Parathyroid adenoma (tissue), 2 donors: ENCODE data around the gene HDAC9.

Experiments used
- H2AFZ ChIP-seq: fragments of 300-600 bp; sonication (generic); one replicate; pipeline ENCODE4 v1.7.0; 2017; ENCODE audit warnings: antibody characterized with exemption, mild to moderate bottlenecking
- H3K27ac ChIP-seq: fragments of 300-600 bp; sonication (generic); one replicate; pipeline ENCODE4 v1.7.0; 2017
- H3K27me3 ChIP-seq: fragments of 300-600 bp; sonication (generic); one replicate; pipeline ENCODE4 v1.7.0; 2017; ENCODE audit warnings: low read length; ENCODE audit not compliant: control insufficient read depth, insufficient read depth
- H3K36me3 ChIP-seq: fragments of 300-600 bp; sonication (generic); one replicate; pipeline ENCODE4 v1.7.0; 2017; ENCODE audit warnings: low read length; ENCODE audit not compliant: control insufficient read depth, insufficient read depth
- H3K4me1 ChIP-seq: fragments of 300-600 bp; sonication (generic); one replicate; pipeline ENCODE4 v1.7.0; 2017; ENCODE audit warnings: control low read depth
- H3K4me2 ChIP-seq: fragments of 300-600 bp; sonication (generic); one replicate; pipeline ENCODE4 v1.7.0; 2017; ENCODE audit warnings: low read length
- H3K4me3 ChIP-seq: fragments of 300-600 bp; sonication (generic); one replicate; pipeline ENCODE4 v1.7.0; 2017; ENCODE audit warnings: low read depth, low read length
- H3K79me2 ChIP-seq: fragments of 300-600 bp; sonication (generic); one replicate; pipeline ENCODE4 v1.7.0; 2017; ENCODE audit warnings: control low read depth
- H3K9ac ChIP-seq: fragments of 300-600 bp; sonication (generic); one replicate; pipeline ENCODE4 v1.7.0; 2017; ENCODE audit warnings: mild to moderate bottlenecking
- H3K9me3 ChIP-seq: fragments of 300-600 bp; sonication (generic); one replicate; pipeline ENCODE4 v1.7.0; 2017; ENCODE audit warnings: low read length; ENCODE audit not compliant: control insufficient read depth
- CTCF ChIP-seq: fragments of 300-600 bp; sonication (generic); IDR thresholded peaks from one replicate; pipeline ENCODE4 v1.7.0; 2017; ENCODE audit warnings: antibody characterized with exemption, mild to moderate bottlenecking
- donor health status: primary hyperparathyroidism.

HDAC9 gene

GRCh38 chr7:18464830-18465229 lies 30.7 kb upstream of the HDAC9 start:
- Histone ChIP-seq H3K9me3 (no peaks in the 10 kb centered on the region), H2AFZ (no peak overlapping the region), H3K27me3 (no peaks in the 10 kb centered on the region), H3K4me2 (no peak overlapping the region), H3K9ac (no peak overlapping the region), H3K27ac (no peak overlapping the region), H3K4me3 (no peak overlapping the region), H3K4me1 (no peaks in the 10 kb centered on the region), H3K36me3 (no peaks in the 10 kb centered on the region), H3K79me2 (no peaks in the 10 kb centered on the region)
- no peak for TF ChIP-seq CTCF

- no peaks in the 10 kb centered on the region for H3K4me1 ChIP-seq
- H3K27me3 ChIP-seq = no peaks in the 10 kb centered on the region
- no peaks in the 10 kb centered on the region for H3K36me3 ChIP-seq
- H3K4me3 ChIP-seq = no peak overlapping the region
- TF ChIP-seq CTCF = no peak
- H2AFZ ChIP-seq = no peak overlapping the region
- no peak overlapping the region for H3K4me2 ChIP-seq
- no peaks in the 10 kb centered on the region for H3K79me2 ChIP-seq
- no peaks in the 10 kb centered on the region for H3K9me3 ChIP-seq
- H3K9ac ChIP-seq = no peak overlapping the region
- H3K27ac ChIP-seq = no peak overlapping the region
Measured at GRCh38 chr7:18467011-18467410, 28.5 kb upstream of the HDAC9 start.

GRCh38 chr7:18468795-18469194 lies 26.8 kb upstream of the HDAC9 start:
- Histone ChIP-seq H2AFZ (no peak overlapping the region), H3K79me2 (no peaks in the 10 kb centered on the region), H3K4me2 (no peak overlapping the region), H3K9me3 (no peaks in the 10 kb centered on the region), H3K4me3 (no peak overlapping the region), H3K9ac (no peak overlapping the region), H3K27ac (no peak overlapping the region), H3K36me3 (no peaks in the 10 kb centered on the region), H3K4me1 (no peaks in the 10 kb centered on the region), H3K27me3 (no peaks in the 10 kb centered on the region)
- TF ChIP-seq CTCF = no peak

GRCh38 chr7:18469316-18469715 lies 26.2 kb upstream of the HDAC9 start:
- H3K4me2 ChIP-seq = no peak overlapping the region
- H3K9me3 ChIP-seq = no peaks in the 10 kb centered on the region
- no peaks in the 10 kb centered on the region for H3K36me3 ChIP-seq
- H3K9ac ChIP-seq = no peak overlapping the region
- TF ChIP-seq CTCF = no peak
- no peak overlapping the region for H3K27ac ChIP-seq
- H3K4me1 ChIP-seq = no peaks in the 10 kb centered on the region
- no peaks in the 10 kb centered on the region for H3K27me3 ChIP-seq
- H3K79me2 ChIP-seq = no peaks in the 10 kb centered on the region
- H3K4me3 ChIP-seq = no peak overlapping the region
- H2AFZ ChIP-seq = no peak overlapping the region

- H3K4me3 ChIP-seq = no peak overlapping the region
- H3K4me2 ChIP-seq = no peak overlapping the region
- H3K9ac ChIP-seq = no peak overlapping the region
- no peak overlapping the region for H3K27ac ChIP-seq
- TF ChIP-seq CTCF = no peak
- H3K4me1 ChIP-seq = no peaks in the 10 kb centered on the region
- H3K79me2 ChIP-seq = no peaks in the 10 kb centered on the region
- no peaks in the 10 kb centered on the region for H3K9me3 ChIP-seq
- no peaks in the 10 kb centered on the region for H3K36me3 ChIP-seq
- no peak overlapping the region for H2AFZ ChIP-seq
- H3K27me3 ChIP-seq = no peaks in the 10 kb centered on the region
Measured at GRCh38 chr7:18471476-18472160, 23.9 kb upstream of the HDAC9 start.
